Embryonic facial prominence (tissue), 1 donor: ENCODE results near the gene CNKSR1.

Experiments used
- DNase-seq: peaks from one replicate; pipeline ENCODE4 v3.0.0-alpha.2; 2016; ENCODE audit errors: extremely low spot score

CNKSR1 gene

GRCh38 chr1:26184086-26184485 is 6.8 kb downstream of the CNKSR1 start:
- DNase-seq = no peak

- DNase-seq = no peak
Observed at GRCh38 chr1:26184883-26185282, 7.6 kb downstream of the CNKSR1 start.

- DNase-seq = no peak
Observed at GRCh38 chr1:26187882-26188281, 10.6 kb downstream of the CNKSR1 start.

- no peak for DNase-seq
Observed at GRCh38 chr1:26188477-26188876, 11.2 kb downstream of the CNKSR1 start.

GRCh38 chr1:26189331-26189730 is 12.0 kb downstream of the CNKSR1 start:
- no peak for DNase-seq

GRCh38 chr1:26189751-26190275 is 12.5 kb downstream of the CNKSR1 start:
- DNase-seq = no peak

GRCh38 chr1:26190373-26190987 is 13.2 kb downstream of the CNKSR1 start, which contains the start of gene CATSPER4:
TSS of gene CATSPER4 (plus strand) at chr1:26190602. CDS start at chr1:26190628, 26 bp downstream.
- no peak for DNase-seq

GRCh38 chr1:26191739-26192138 is 14.4 kb downstream of the CNKSR1 start:
- DNase-seq = no peak

GRCh38 chr1:26195805-26196204 is 18.5 kb downstream of the CNKSR1 start:
- DNase-seq = no peak

- DNase-seq = no peak
Observed at GRCh38 chr1:26197301-26197700, 20.0 kb downstream of the CNKSR1 start.

GRCh38 chr1:26197813-26198212 is 20.5 kb downstream of the CNKSR1 start:
- no peak for DNase-seq

GRCh38 chr1:26200413-26200812 is 23.1 kb downstream of the CNKSR1 start:
- no peak for DNase-seq

- no peak for DNase-seq
Observed at GRCh38 chr1:26203642-26204318, 26.5 kb downstream of the CNKSR1 start.

- DNase-seq = no peak
Observed at GRCh38 chr1:26210147-26210870, 33.0 kb downstream of the CNKSR1 start.

GRCh38 chr1:26212726-26213125 is 35.4 kb downstream of the CNKSR1 start:
- no peak for DNase-seq

GRCh38 chr1:26213335-26213905 is 36.1 kb downstream of the CNKSR1 start:
- no peak for DNase-seq

- no peak for DNase-seq
Observed at GRCh38 chr1:26215246-26215645, 38.0 kb downstream of the CNKSR1 start.

- no peak for DNase-seq
Observed at GRCh38 chr1:26218906-26219494, 41.7 kb downstream of the CNKSR1 start.

- DNase-seq = no peak
Observed at GRCh38 chr1:26220199-26220912, 43.1 kb downstream of the CNKSR1 start.

GRCh38 chr1:26221094-26221493 is 43.8 kb downstream of the CNKSR1 start:
- DNase-seq = no peak

- DNase-seq = no peak
Observed at GRCh38 chr1:26224606-26225005, 47.3 kb downstream of the CNKSR1 start.
